ENCODE measurements around the gene PLPPR5. TPM values are rescaled to one million over a fixed set of nuclear protein-coding genes. Genes with fewer than 3 reads are reported as not detected.

Gene PLPPR5
- total RNA-seq, 4 donors from 2014 or later, result 0.12 to 0.13 TPM; not detected in 2

- Histone ChIP-seq H3K27me3 (no peaks in the 10 kb centered on the region), H3K4me1 (no peaks in the 10 kb centered on the region), H3K27ac (no peak overlapping the region), H3K9me3 (no peaks in the 10 kb centered on the region), H3K36me3 (no peaks in the 10 kb centered on the region), H3K4me3 (no peak overlapping the region)
- ATAC-seq, result no peak
- no peak for TF ChIP-seq CTCF (IDR thresholded peaks at IDR 0.05)
- no peak for TF ChIP-seq POLR2AphosphoS5 (IDR thresholded peaks at IDR 0.05)
- no peak for TF ChIP-seq EP300 (IDR thresholded peaks at IDR 0.05)
- TF ChIP-seq POLR2A (IDR thresholded peaks at IDR 0.05), result no peak
- 93 to 100% methylated on average over 2 of the region's 2 CpGs for WGBS, 2 donors (ENCODE audit: low coverage in 1 of 2)
These were observed 82.8 kb downstream of the PLPPR5 start for GRCh38 chr1:98921817-98922216.

- no peak for ATAC-seq
- Histone ChIP-seq H3K9me3 (no peaks in the 10 kb centered on the region), H3K4me1 (no peaks in the 10 kb centered on the region), H3K27ac (no peak overlapping the region), H3K27me3 (no peaks in the 10 kb centered on the region), H3K36me3 (no peaks in the 10 kb centered on the region), H3K4me3 (no peak overlapping the region)
- 42 to 60% methylated on average over 2 of the region's 2 CpGs for WGBS, 2 donors (ENCODE audit: low coverage in 1 of 2)
- no peak for TF ChIP-seq POLR2AphosphoS5 (IDR thresholded peaks at IDR 0.05)
- TF ChIP-seq EP300 (IDR thresholded peaks at IDR 0.05), result no peak
- no peak for TF ChIP-seq POLR2A (IDR thresholded peaks at IDR 0.05)
These were observed 84.1 kb downstream of the PLPPR5 start for GRCh38 chr1:98920441-98921110.

GRCh38 chr1:98919652-98920051, 85.0 kb downstream of the PLPPR5 start:
- no peak for ATAC-seq
- H3K9me3 ChIP-seq, result no peaks in the 10 kb centered on the region

GRCh38 chr1:98919211-98919610, 85.5 kb downstream of the PLPPR5 start:
- no peak for ATAC-seq
- Histone ChIP-seq H3K27ac (no peak overlapping the region), H3K36me3 (no peaks in the 10 kb centered on the region), H3K4me3 (no peak overlapping the region), H3K27me3 (no peaks in the 10 kb centered on the region), H3K9me3 (no peaks in the 10 kb centered on the region), H3K4me1 (no peaks in the 10 kb centered on the region)
- TF ChIP-seq EP300 (IDR thresholded peaks at IDR 0.05), result no peak
- no peak for TF ChIP-seq POLR2A (IDR thresholded peaks at IDR 0.05)
- TF ChIP-seq CTCF (IDR thresholded peaks at IDR 0.05), result no peak
- no peak for TF ChIP-seq POLR2AphosphoS5 (IDR thresholded peaks at IDR 0.05)
- 60% methylated on average over 1 of the region's 1 CpG; no CpG with 5 or more reads in 1 of the 2 donors for WGBS, 2 donors (ENCODE audit: low coverage in 1 of 2)

More at GRCh38 chr1:98919652-98920051, 85.0 kb downstream of the PLPPR5 start:
- Histone ChIP-seq H3K36me3 (no peaks in the 10 kb centered on the region), H3K4me3 (no peak overlapping the region), H3K27me3 (no peaks in the 10 kb centered on the region), H3K27ac (no peak overlapping the region), H3K4me1 (no peaks in the 10 kb centered on the region)
- 92 to 96% methylated on average over 2 of the region's 2 CpGs for WGBS, 2 donors (ENCODE audit: low coverage in 1 of 2)
- no peak for TF ChIP-seq EP300 (IDR thresholded peaks at IDR 0.05)

GRCh38 chr1:98914547-98914946, 90.1 kb downstream of the PLPPR5 start:
- Histone ChIP-seq H3K36me3 (no peaks in the 10 kb centered on the region), H3K4me3 (no peak overlapping the region), H3K27me3 (no peaks in the 10 kb centered on the region), H3K4me1 (no peaks in the 10 kb centered on the region), H3K9me3 (no peaks in the 10 kb centered on the region), H3K27ac (no peak overlapping the region)
- TF ChIP-seq POLR2AphosphoS5 (IDR thresholded peaks at IDR 0.05) (no peak), CTCF (IDR thresholded peaks at IDR 0.05) (no peak), POLR2A (IDR thresholded peaks at IDR 0.05) (no peak), EP300 (IDR thresholded peaks at IDR 0.05) (no peak)
- no peak for ATAC-seq
- 69 to 71% methylated on average over 3 of the region's 3 CpGs for WGBS, 2 donors (ENCODE audit: low coverage in 1 of 2)

GRCh38 chr1:98910827-98911226, 93.8 kb downstream of the PLPPR5 start:
- H3K36me3 ChIP-seq, result no peaks in the 10 kb centered on the region
- TF ChIP-seq POLR2AphosphoS5 (IDR thresholded peaks at IDR 0.05), result no peak
- no peak for TF ChIP-seq POLR2A (IDR thresholded peaks at IDR 0.05)
- TF ChIP-seq CTCF (IDR thresholded peaks at IDR 0.05), result no peak
- no peak for TF ChIP-seq EP300 (IDR thresholded peaks at IDR 0.05)
- 47 to 78% methylated on average over 2 of the region's 2 CpGs for WGBS, 2 donors (ENCODE audit: low coverage in 1 of 2)
- no peaks in the 10 kb centered on the region for H3K27me3 ChIP-seq
- H3K4me3 ChIP-seq, result no peak overlapping the region
- H3K9me3 ChIP-seq, result no peaks in the 10 kb centered on the region
- H3K27ac ChIP-seq, result no peak overlapping the region
- ATAC-seq, result no peak
- H3K4me1 ChIP-seq, result no peaks in the 10 kb centered on the region

Data from gastroesophageal sphincter (tissue), 4 donors.